WTC11 (cell line): ENCODE data around the gene LENG8. TPM values are rescaled to one million over a fixed set of nuclear protein-coding genes. Genes with fewer than 3 reads are reported as not detected.
A peak's percentile ranks its signal among the peaks of the same experiment; 100 is the strongest.

Experiments used
- AFF4 ChIP-seq: sonication (generic); formaldehyde crosslinking; IDR thresholded peaks from 2 replicates; pipeline ENCODE4 v1.8.1; 2023; ENCODE audit warnings: mild to moderate bottlenecking, missing genetic modification reagents, borderline replicate concordance
- AR ChIP-seq: fragments of 250-450 bp; sonication (Bioruptor Pico); IDR thresholded peaks from 2 replicates; pipeline ENCODE4 v1.9.0; 2021; ENCODE audit warnings: mild to moderate bottlenecking
- ATF1 ChIP-seq: sonication (generic); formaldehyde crosslinking; IDR thresholded peaks from 2 replicates; pipeline ENCODE4 v1.8.1; 2023; ENCODE audit warnings: mild to moderate bottlenecking, moderate library complexity, missing genetic modification reagents
- E2F1 ChIP-seq: sonication (generic); formaldehyde crosslinking; IDR thresholded peaks from 2 replicates; pipeline ENCODE4 v1.8.0; 2022; ENCODE audit warnings: mild to moderate bottlenecking, missing genetic modification reagents
- ETV6 ChIP-seq: sonication (generic); formaldehyde crosslinking; IDR thresholded peaks from 2 replicates; pipeline ENCODE4 v1.8.1; 2022; ENCODE audit warnings: mild to moderate bottlenecking, missing genetic modification reagents
- FOXJ3 ChIP-seq: sonication (generic); formaldehyde crosslinking; IDR thresholded peaks from 2 replicates; pipeline ENCODE4 v1.9.0; 2021; ENCODE audit warnings: missing genetic modification reagents, mild to moderate bottlenecking, borderline replicate concordance
- FOXP1 ChIP-seq: sonication (generic); formaldehyde crosslinking; IDR thresholded peaks from 2 replicates; pipeline ENCODE4 v1.8.0; 2022; ENCODE audit warnings: missing genetic modification reagents, mild to moderate bottlenecking, moderate library complexity, borderline replicate concordance
- HMGA2 ChIP-seq: fragments of 250-450 bp; sonication (Bioruptor Pico); IDR thresholded peaks from 2 replicates; pipeline ENCODE4 v1.4.0; 2021; ENCODE audit warnings: mild to moderate bottlenecking, moderate library complexity
- KAT7 ChIP-seq: sonication (generic); formaldehyde crosslinking; IDR thresholded peaks from 2 replicates; pipeline ENCODE4 v1.8.1; 2023; ENCODE audit warnings: missing genetic modification reagents, mild to moderate bottlenecking, borderline replicate concordance
- NR1H2 ChIP-seq: sonication (generic); formaldehyde crosslinking; IDR thresholded peaks from 2 replicates; pipeline ENCODE4 v1.9.0; 2021; ENCODE audit warnings: mild to moderate bottlenecking, moderate library complexity, missing genetic modification reagents
- NR2C2 ChIP-seq: sonication (generic); formaldehyde crosslinking; IDR thresholded peaks from 2 replicates; pipeline ENCODE4 v1.8.0; 2022; ENCODE audit warnings: mild to moderate bottlenecking, missing genetic modification reagents
- SMAD3 ChIP-seq: sonication (generic); formaldehyde crosslinking; IDR thresholded peaks from 2 replicates; pipeline ENCODE4 v1.8.0; 2022; ENCODE audit warnings: missing genetic modification reagents, mild to moderate bottlenecking, borderline replicate concordance
- SOX15 ChIP-seq: fragments of 250-450 bp; sonication (Bioruptor Pico); IDR thresholded peaks from 2 replicates; pipeline ENCODE4 v1.9.0; 2021; ENCODE audit warnings: mild to moderate bottlenecking
- TCF7 ChIP-seq: sonication (generic); formaldehyde crosslinking; IDR thresholded peaks from 2 replicates; pipeline ENCODE4 v1.8.0; 2022; ENCODE audit warnings: mild to moderate bottlenecking, low read depth, missing genetic modification reagents, moderate library complexity
- TEAD4 ChIP-seq: sonication (generic); formaldehyde crosslinking; IDR thresholded peaks from 2 replicates; pipeline ENCODE4 v1.8.0; 2022; ENCODE audit warnings: mild to moderate bottlenecking, missing genetic modification reagents
- USF2 ChIP-seq: sonication (generic); formaldehyde crosslinking; IDR thresholded peaks from 2 replicates; pipeline ENCODE4 v1.8.1; 2023; ENCODE audit warnings: mild to moderate bottlenecking, missing genetic modification reagents, moderate library complexity
- ZBTB21 ChIP-seq: sonication (generic); formaldehyde crosslinking; IDR thresholded peaks from 2 replicates; pipeline ENCODE4 v1.8.1; 2023; ENCODE audit warnings: mild to moderate bottlenecking, missing genetic modification reagents, borderline replicate concordance
- ZNF219 ChIP-seq: sonication (generic); formaldehyde crosslinking; IDR thresholded peaks from 2 replicates; pipeline ENCODE4 v1.8.0; 2023; ENCODE audit warnings: missing genetic modification reagents, mild to moderate bottlenecking, borderline replicate concordance
- total RNA-seq: library from RNA; stranded (reverse); gene quantifications from 3 replicates; pipeline ENCODE4 v1.2.3, GENCODE V29; 2021
- TF ChIP-seq, protein P1 (sequence below): sonication (generic); formaldehyde crosslinking; IDR thresholded peaks from 2 replicates; pipeline ENCODE4 v1.8.1; 2022; ENCODE audit warnings: mild to moderate bottlenecking, moderate library complexity, missing genetic modification reagents
- TF ChIP-seq, protein P2 (sequence below): sonication (generic); formaldehyde crosslinking; conservative IDR thresholded peaks from 2 replicates; pipeline ENCODE4 v1.8.1; 2023; ENCODE audit warnings: mild to moderate bottlenecking, low read depth, missing genetic modification reagents, moderate library complexity
- TF ChIP-seq, protein P3 (sequence below): fragments of 250-450 bp; sonication (Bioruptor Pico); IDR thresholded peaks from 2 replicates; pipeline ENCODE4 v1.9.0; 2021; ENCODE audit warnings: mild to moderate bottlenecking
- TF ChIP-seq, protein P4 (sequence below): sonication (generic); formaldehyde crosslinking; IDR thresholded peaks from 2 replicates; pipeline ENCODE4 v1.8.1; 2022; ENCODE audit warnings: missing genetic modification reagents, borderline replicate concordance

The LENG8 gene
- total RNA-seq, 1 experiment from 2014 or later, result 175 TPM

- TF ChIP-seq AR (CRISPR knock-in tag) (0 out of 2 replicates have a peak, but pooled peaks have one; percentile 24), NR1H2 (no peak), ETV6 (CRISPR knock-in tag) (peak; percentile 69), SOX15 (no peak), SMAD3 (CRISPR knock-in tag) (peak; percentile 40; the same call in 1 of the 2 replicates), ATF1 (CRISPR knock-in tag) (peak; percentile 46; the same call in 1 of the 2 replicates), TEAD4 (CRISPR knock-in tag) (peak; percentile 77; the same call in 1 of the 2 replicates), FOXP1 (peak; percentile 85; the same call in 1 of the 2 replicates), ZBTB21 (CRISPR knock-in tag) (peak; percentile 93), HMGA2 (CRISPR knock-in tag) (no peak), AFF4 (CRISPR knock-in tag) (no peak), ZNF219 (CRISPR knock-in tag) (peak; percentile 86; the same call in 1 of the 2 replicates), USF2 (CRISPR knock-in tag) (peak; percentile 54), E2F1 (CRISPR knock-in tag) (no peak), KAT7 (CRISPR knock-in tag) (peak; percentile 93), FOXJ3 (CRISPR knock-in tag) (no peak), NR2C2 (CRISPR knock-in tag) (no peak; the same call in 1 of the 2 replicates), TCF7 (CRISPR knock-in tag) (no peak)
- TF ChIP-seq, protein P1, sequence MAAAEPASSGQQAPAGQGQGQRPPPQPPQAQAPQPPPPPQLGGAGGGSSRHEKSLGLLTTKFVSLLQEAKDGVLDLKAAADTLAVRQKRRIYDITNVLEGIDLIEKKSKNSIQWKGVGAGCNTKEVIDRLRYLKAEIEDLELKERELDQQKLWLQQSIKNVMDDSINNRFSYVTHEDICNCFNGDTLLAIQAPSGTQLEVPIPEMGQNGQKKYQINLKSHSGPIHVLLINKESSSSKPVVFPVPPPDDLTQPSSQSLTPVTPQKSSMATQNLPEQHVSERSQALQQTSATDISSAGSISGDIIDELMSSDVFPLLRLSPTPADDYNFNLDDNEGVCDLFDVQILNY, result peak; percentile 71; the same call in 1 of the 2 replicates
- TF ChIP-seq, protein P2, sequence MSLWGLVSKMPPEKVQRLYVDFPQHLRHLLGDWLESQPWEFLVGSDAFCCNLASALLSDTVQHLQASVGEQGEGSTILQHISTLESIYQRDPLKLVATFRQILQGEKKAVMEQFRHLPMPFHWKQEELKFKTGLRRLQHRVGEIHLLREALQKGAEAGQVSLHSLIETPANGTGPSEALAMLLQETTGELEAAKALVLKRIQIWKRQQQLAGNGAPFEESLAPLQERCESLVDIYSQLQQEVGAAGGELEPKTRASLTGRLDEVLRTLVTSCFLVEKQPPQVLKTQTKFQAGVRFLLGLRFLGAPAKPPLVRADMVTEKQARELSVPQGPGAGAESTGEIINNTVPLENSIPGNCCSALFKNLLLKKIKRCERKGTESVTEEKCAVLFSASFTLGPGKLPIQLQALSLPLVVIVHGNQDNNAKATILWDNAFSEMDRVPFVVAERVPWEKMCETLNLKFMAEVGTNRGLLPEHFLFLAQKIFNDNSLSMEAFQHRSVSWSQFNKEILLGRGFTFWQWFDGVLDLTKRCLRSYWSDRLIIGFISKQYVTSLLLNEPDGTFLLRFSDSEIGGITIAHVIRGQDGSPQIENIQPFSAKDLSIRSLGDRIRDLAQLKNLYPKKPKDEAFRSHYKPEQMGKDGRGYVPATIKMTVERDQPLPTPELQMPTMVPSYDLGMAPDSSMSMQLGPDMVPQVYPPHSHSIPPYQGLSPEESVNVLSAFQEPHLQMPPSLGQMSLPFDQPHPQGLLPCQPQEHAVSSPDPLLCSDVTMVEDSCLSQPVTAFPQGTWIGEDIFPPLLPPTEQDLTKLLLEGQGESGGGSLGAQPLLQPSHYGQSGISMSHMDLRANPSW (CRISPR knock-in tag), result no peak
- TF ChIP-seq, protein P3, sequence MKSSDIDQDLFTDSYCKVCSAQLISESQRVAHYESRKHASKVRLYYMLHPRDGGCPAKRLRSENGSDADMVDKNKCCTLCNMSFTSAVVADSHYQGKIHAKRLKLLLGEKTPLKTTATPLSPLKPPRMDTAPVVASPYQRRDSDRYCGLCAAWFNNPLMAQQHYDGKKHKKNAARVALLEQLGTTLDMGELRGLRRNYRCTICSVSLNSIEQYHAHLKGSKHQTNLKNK, result no peak
- TF ChIP-seq, protein P4, sequence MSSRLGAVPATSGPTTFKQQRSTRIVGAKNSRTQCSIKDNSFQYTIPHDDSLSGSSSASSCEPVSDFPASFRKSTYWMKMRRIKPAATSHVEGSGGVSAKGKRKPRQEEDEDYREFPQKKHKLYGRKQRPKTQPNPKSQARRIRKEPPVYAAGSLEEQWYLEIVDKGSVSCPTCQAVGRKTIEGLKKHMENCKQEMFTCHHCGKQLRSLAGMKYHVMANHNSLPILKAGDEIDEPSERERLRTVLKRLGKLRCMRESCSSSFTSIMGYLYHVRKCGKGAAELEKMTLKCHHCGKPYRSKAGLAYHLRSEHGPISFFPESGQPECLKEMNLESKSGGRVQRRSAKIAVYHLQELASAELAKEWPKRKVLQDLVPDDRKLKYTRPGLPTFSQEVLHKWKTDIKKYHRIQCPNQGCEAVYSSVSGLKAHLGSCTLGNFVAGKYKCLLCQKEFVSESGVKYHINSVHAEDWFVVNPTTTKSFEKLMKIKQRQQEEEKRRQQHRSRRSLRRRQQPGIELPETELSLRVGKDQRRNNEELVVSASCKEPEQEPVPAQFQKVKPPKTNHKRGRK (CRISPR knock-in tag), result no peak
Observed at GRCh38 chr19:54462655-54463530, 13.9 kb downstream of the LENG8 start (continued).
